GM18519 (cell line): Measurements from ENCODE around the gene RBBP4.

Source experiments
- ATAC-seq: cut with Tn5 transposase; IDR thresholded peaks from one replicate; pipeline ENCODE4 v1.9.1; 2021; ENCODE audit warnings: mild to moderate bottlenecking, moderate library complexity; ENCODE audit not compliant: unreplicated experiment, low FRiP score

Gene RBBP4

DNA sequence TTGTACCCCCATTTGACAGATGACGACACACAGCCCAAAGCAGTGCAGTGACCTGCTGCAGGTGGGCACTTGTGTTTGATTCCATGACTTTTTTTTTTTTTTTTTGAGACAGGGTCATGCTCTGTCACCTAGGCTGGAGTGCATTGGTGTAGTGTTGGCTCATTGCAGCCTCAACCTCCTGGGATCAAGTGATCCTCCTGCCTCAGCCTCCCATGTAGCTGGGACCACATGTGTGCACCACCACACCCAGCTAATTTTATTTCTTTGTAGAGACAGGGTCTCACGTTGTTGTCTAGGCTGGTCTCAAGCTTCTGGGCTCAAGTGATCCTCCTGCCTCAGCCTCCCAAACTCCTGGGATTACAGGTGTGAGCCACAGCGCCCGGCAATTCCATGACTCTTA, 66.5 kb downstream of the RBBP4 start:
- ATAC-seq, result no peak

- ATAC-seq, result no peak
Observed at GRCh38 chr1:32718036-32718435, 67.0 kb downstream of the RBBP4 start.

DNA sequence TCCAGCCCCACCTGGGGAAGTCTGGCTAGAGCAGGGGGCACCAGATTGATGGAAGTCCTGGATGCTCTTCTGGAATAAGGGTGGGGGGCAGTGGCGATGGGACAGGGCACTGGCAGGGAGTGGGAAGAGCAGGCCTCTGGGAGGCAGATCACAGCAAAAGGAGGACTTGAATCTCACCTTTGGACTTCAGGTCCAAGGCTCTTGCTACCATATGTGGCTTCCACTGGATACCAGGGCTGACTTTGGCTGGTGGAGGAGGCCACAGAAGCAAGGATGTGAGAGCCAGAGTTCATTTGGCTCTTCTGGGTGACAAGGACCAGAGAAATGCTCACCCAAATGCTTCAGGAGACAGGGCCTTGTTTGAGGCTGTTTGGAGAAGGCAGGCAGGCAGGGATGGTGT, 67.5 kb downstream of the RBBP4 start:
- ATAC-seq, result no peak

GRCh38 chr1:32719681-32720275, 68.8 kb downstream of the RBBP4 start:
- ATAC-seq, result no peak

DNA sequence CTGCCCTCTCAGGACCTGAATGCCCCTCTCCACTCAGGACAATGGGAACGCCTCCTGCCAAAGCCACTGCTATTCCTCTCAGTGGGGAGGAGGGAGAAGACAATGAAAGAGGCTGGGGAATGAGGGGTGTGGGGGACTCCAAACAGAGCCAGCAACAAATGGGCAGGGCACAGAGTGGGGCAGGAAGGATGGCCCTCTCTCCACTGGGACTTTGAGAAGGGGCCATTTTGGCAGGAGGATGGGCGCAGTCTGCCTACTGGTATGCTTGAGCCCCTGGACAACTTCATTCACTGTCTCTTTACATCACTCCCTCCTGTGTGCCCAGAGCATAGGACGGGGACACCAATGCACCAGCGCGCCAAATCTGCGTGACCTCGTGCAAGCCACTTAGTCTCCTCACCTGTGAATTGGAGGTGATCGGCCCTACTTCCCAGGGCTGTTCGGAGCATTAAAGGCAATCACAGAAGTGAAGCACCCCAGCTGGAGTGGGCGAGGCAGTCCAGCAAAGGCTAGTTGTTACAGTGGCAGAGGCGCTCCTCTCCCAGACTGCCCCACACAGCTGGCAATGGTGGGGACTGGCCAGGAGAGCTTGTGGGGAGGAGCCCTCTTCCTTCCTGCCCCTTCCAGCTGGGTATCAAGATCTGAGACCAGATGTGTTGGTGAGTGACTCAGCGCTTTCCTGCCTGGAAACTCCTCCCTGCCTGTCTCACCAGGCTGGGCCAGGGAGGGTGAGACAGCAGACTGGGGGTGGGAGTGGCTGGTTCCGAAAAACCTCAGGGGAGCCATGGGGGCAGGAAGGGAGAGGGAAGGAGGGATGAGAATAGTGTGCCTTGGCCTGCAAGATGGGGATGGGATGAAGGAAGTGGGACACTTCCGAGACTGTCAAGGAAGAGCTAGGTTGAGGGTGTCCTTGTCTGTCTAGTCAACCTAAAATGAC, 73.9 kb downstream of the RBBP4 start:
- no peak for ATAC-seq

- ATAC-seq, result no peak
Observed at GRCh38 chr1:32725615-32725982, 74.6 kb downstream of the RBBP4 start.

DNA sequence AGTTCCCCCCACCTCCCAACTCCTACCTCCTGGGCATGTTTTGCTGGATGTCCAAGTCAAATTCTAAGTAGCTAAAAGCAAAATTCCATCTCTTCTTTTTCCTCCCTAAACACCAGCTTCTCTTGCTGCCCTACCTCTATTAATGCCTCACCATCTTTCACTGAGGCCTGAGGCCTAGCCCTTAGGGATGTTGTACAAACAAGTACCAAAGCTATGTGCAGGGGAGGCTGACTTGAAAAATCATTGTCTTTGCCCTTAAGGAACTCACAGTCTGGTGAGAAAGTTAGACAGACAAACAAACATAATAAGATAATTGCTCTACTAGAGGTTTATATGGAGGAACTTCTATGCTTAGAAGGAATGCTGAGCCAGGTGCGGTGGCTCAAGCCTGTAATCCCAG, 76.9 kb downstream of the RBBP4 start:
- no peak for ATAC-seq

DNA sequence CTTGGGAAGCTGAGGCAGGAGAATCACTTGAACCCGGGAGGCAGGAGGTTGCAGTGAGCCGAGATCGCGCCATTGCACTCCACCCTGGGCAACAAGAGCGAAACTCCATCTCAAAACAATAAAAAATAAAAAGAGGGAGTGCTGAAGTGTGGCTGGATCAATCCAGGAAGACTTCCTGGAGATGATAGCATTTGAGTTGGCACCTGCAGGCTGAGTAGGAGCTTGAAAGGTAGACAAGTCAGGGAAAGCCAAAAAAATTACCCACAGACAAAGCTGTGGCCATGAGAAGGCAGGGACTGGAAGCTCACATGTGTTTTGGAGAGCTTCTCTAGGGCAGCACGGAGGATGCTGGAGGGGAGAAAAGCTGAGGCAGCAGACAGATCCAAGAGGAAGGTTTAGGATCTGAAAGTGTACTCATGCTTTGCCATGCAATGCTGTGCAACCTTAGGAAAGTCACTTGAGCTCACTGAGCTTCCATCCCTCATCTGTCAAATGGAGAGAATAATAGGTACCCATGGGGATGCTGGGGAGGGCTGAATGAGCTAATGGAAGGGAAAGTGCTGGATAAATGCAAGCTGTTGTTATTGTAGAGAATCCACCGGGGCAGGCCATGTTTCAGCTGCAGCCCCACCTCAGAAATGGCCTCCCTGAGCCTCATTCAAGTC, 77.5 kb downstream of the RBBP4 start:
- no peak for ATAC-seq

DNA sequence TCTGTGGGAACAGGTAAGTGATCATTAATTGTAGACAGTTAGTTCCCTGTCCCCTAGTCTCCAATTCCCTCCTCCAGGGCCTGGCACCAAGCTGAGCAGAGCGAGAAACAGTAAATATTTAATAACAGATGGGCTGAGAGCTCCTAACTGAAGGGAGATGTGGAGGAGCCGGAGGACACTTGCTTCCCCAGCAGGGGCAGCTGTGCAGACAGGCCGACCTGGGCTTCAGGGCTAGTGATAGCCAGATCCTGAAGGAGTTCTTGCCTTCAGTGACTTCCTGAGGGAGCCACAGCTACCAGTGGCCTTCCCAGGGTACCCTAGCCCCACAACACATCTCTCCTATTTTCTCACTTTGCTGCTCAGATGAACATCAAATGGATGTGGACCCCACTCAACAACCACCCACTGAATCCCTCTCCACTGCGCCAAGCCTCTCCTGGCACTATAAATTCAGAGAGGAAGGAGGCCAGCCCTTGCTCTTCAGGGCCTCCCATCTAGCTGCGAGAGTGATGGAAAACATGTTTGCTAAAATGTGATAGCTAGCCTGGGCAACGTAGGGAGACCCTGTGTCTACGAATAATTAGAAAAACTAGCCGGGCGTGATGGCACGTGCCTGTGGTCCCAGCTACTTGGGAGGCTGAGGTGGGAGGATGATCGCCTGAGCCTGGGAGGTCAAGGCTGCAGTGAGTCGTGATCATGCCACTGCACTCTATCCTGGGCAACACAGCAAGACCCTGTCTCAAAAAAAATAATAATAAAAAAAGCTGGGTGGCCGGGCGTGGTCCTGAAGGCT, 78.4 kb downstream of the RBBP4 start:
- ATAC-seq, result no peak

DNA sequence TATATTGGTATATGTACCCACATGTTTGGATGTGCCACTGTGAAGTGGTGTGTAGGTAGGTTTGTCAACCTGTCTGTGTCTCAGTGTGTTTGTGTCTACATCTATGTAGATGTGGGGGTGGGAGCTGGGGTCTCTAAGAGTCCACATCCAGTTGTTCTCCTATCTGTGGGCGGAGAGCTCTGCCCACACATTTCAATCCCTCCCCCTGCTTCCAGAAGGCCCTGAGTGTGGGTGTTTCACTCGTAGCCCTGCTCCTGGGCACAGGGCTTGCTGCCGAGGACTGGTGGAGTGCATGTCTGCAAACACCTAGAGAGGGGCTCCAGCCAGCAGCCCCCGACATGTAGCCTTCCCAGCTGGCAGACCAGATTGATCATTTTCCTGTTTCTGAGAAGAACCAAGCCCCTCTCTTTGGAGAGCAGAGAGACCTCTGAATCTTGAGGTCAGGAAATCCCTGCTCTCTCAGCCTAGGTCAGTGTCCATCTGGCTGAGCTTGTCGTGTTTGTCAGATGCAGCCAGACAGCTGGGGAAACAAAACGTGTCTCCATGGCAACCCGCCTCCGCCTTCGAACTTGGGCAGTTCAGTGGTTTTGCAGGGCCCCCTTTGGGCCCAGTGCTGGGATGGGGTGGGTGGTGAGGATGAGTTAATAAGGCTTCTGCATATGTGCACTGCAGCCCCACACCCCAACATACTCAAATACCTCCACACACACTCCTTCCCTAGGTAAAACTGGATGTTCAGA, 82.7 kb downstream of the RBBP4 start:
- no peak for ATAC-seq
